Vagina (tissue), 2 donors: Measurements from ENCODE around the gene PPP2R2B.

Experiments used
- CTCF ChIP-seq, 3 experiments: fragments of 450-650 bp in 2 of 3; fragments of 200-600 bp in 1 of 3; sonication (generic) in 1 of 3; IDR thresholded peaks; one replicate each; pipeline ENCODE4 v1.5.1; 2017 to 2019; ENCODE audit warnings: antibody characterized with exemption in 3 of 3, mild to moderate bottlenecking in 2 of 3, moderate library complexity in 2 of 3
- POLR2A ChIP-seq, 2 donors: fragments of 450-650 bp; IDR thresholded peaks; one replicate each; pipeline ENCODE4 v1.6.1; 2017; ENCODE audit warnings: antibody characterized with exemption in 2 of 2, mild to moderate bottlenecking in 2 of 2, moderate library complexity in 2 of 2
- POLR2AphosphoS5 ChIP-seq, 2 donors: sonication (generic); formaldehyde crosslinking; IDR thresholded peaks; one replicate each; pipeline ENCODE4 v1.9.0; 2017; ENCODE audit warnings: antibody characterized with exemption in 2 of 2, mild to moderate bottlenecking in 2 of 2, low read depth in 1 of 2; ENCODE audit not compliant: insufficient read depth in 1 of 2

- TF ChIP-seq CTCF (IDR thresholded peaks at IDR 0.05) (no peak), POLR2AphosphoS5 (IDR thresholded peaks at IDR 0.05; ENCODE audit: insufficient read depth in 1 of 2, low read depth in 1 of 2) (no peak), POLR2A (IDR thresholded peaks at IDR 0.05) (no peak)
Measured at GRCh38 chr5:146770980-146771379, 107.6 kb downstream of the PPP2R2B start.
